Measurements from ENCODE around the gene PTPRK. TPM values are rescaled to one million over a fixed set of nuclear protein-coding genes. Genes with fewer than 3 reads are reported as not detected.
"Not testable (repeated sequence)": the region's sequence is repeated elsewhere in the genome, so short reads cannot be mapped to it uniquely, and the experiment has no call there.

The PTPRK gene
- total and polyA plus RNA-seq, 4 experiments from 2014 or later: 0.47 to 1.5 (median 0.61) TPM; not detected in 1

DNA sequence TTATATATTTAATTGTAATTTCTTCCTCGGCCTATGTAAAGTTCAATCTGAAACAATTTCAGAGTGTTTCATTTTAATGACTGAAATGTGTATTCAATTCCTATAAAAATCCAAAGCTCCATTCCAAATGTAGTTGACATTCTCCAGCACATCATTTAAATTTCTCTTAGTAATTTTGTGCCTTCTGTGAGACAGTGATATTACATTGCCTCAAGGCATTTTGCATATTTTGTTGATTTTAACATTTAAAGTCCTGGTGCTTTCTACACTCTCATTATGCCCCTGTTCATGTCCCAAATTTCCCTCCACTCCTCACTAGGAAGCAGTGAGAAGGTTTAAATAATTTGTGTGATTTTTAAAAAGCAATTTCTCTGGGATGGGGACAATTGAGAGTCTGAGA lies 585.4 kb downstream of the PTPRK start:
- Mint-ChIP-seq H3K9me3 (peaks cover 0 to 15% (median 9%) of the 10 kb centered on the region in 8 donors), H3K4me3 (peak overlapping the region; percentile 41 to 90 (median 76)), H3K27ac (peak overlapping the region; percentile 86 to 97 (median 92)), H3K4me1 (peaks cover 38 to 68% (median 48%) of the 10 kb centered on the region in 4 donors), H3K36me3 (peaks cover 3 to 12% of the 10 kb centered on the region in 2 donors), H3K27me3 (no peaks in the 10 kb centered on the region)
- no peak overlapping the region for H3K4me3 ChIP-seq (ENCODE audit: low read length in 2 of 2)
- ChIA-PET CTCF (ENCODE audit: partially characterized antibody) (interaction anchor here (1.1 to 1.9 kb wide), 6 partner anchors 16 to 37 kb away, joined by 3 to 11 read pairs (median 6); no protein-coding TSS in a partner anchor), POLR2A (ENCODE audit: partially characterized antibody) (interaction anchor here (0.9 to 8.6 kb wide), 18 partner anchors 9 to 55 kb away, joined by 3 to 77 read pairs (median 5); partner anchors contain the start of gene THEMIS)
- intact Hi-C loops (cut with micrococcal nuclease): loop anchor here (1.0 to 2.0 kb wide), 5 partner anchors 12 to 37 kb away; partner anchors contain the start of gene THEMIS
- peak overlapping the region; percentile 54 for H3K27ac ChIP-seq (ENCODE audit: low read depth, low read length)
- H3K9me3 ChIP-seq (ENCODE audit: control insufficient read depth in 1 of 2, low read length in 2 of 2): peaks cover 0 to 5% of the 10 kb centered on the region in 2 donors
- H3K4me1 ChIP-seq (ENCODE audit: insufficient read depth, low read length): peaks cover 53% of the 10 kb centered on the region
- H3K36me3 ChIP-seq (ENCODE audit: insufficient read depth, low read length): no peaks in the 10 kb centered on the region
- H3K27me3 ChIP-seq (ENCODE audit: insufficient read depth, low read length): no peaks in the 10 kb centered on the region
- DNase-seq: no peak

DNA sequence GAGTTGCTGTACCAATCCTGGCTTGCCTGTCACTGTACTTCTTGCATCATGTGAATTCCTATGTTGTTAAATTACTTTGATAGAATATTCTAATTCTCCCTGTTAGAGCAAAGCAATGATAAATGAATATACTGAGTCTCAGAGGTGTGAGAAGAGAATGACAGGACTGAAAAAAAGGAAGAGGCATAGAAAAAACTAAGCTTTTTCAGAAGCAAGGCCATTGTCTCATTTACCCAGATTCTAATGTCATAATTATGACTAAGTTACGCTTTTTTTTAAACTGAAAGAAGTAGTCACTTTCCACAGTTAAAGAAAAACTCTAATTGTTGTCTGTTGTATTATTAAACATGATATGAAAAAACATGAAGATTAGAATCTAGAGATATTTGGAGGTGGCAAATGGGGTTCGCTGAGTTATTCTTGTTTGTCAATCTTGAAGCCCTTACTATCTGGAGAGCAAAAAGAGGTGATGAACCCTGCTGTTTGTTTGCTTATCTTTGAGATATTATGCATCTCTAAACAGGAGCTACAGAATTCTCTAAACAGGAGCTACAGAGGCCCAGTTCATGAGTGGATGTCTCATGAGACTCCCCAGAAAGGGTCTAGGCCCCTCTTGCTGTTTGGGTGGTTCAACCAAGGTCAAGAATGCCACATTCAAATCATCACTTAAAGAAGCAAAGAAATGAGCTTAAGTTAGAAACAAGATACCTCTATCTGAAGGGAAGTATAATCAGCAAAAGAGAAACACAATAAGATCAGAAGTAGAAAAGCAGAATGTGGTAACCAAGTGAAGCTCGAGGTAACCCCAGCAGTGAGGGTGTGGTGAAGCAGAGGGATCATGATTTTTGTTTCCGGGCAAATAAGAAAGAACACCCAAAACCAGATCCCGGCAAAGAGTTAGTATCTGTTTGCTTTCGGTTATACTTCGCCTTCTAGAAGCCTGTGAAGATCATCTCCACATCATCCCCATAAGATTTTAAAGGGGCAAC lies 586.3 kb downstream of the PTPRK start:
- POLR2A ChIA-PET (ENCODE audit: partially characterized antibody): interaction anchor here (0.8 to 8.6 kb wide), 18 partner anchors 9 to 54 kb away, joined by 3 to 77 read pairs (median 5); partner anchors contain the start of gene THEMIS
- CTCF ChIA-PET (ENCODE audit: partially characterized antibody): interaction anchor here (1.1 to 1.9 kb wide), 5 partner anchors 15 to 38 kb away, joined by 4 to 11 read pairs (median 6); no protein-coding TSS in a partner anchor
- H3K36me3 Mint-ChIP-seq: peaks cover 3 to 12% of the 10 kb centered on the region in 2 donors
- DNase-seq: peak; percentile 65 to 78 (median 65)
- Histone ChIP-seq H3K36me3 (ENCODE audit: insufficient read depth, low read length) (no peaks in the 10 kb centered on the region), H3K27ac (ENCODE audit: low read depth, low read length) (peak overlapping the region; percentile 54), H3K4me1 (ENCODE audit: insufficient read depth, low read length) (peaks cover 45% of the 10 kb centered on the region), H3K4me3 (ENCODE audit: low read length in 2 of 2) (no peak overlapping the region), H3K9me3 (ENCODE audit: control insufficient read depth in 1 of 2, low read length in 2 of 2) (peaks cover 0 to 5% of the 10 kb centered on the region in 2 donors), H3K27me3 (ENCODE audit: insufficient read depth, low read length) (no peaks in the 10 kb centered on the region)
- peak overlapping the region; percentile 64 to 90 (median 76) for H3K4me3 Mint-ChIP-seq
- no peaks in the 10 kb centered on the region for H3K27me3 Mint-ChIP-seq
- peak overlapping the region; percentile 86 to 97 (median 92) for H3K27ac Mint-ChIP-seq
- H3K4me1 Mint-ChIP-seq: peaks cover 35 to 60% (median 43%) of the 10 kb centered on the region in 4 donors
- H3K9me3 Mint-ChIP-seq: peaks cover 0 to 19% (median 9%) of the 10 kb centered on the region in 8 donors
- intact Hi-C loops (cut with micrococcal nuclease): loop anchor here (1.0 to 2.0 kb wide), 5 partner anchors 11 to 38 kb away; partner anchors contain the start of gene THEMIS

DNA sequence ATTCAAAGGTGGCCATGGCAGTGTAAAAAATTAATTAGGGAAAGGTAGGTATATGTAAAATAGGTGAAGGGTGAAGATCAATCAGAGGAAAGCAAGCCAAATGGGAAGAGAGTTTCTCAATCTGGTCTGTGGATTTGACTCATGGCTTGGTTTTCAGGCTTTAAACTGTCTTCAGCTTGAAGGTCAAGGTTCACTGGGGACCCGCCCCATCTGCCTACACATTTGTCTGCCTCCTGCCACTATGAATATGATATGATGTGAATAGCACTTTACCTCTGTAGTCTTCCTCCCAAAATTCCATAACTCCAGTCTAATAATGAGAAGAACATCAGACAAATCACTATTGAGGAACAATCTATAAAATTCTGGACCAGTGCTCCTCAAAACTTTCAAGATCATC lies 587.3 kb downstream of the PTPRK start:
- Histone ChIP-seq H3K27ac (ENCODE audit: low read depth, low read length) (no peak overlapping the region), H3K4me1 (ENCODE audit: insufficient read depth, low read length) (peaks cover 36% of the 10 kb centered on the region), H3K27me3 (ENCODE audit: insufficient read depth, low read length) (no peaks in the 10 kb centered on the region), H3K4me3 (ENCODE audit: low read length in 2 of 2) (no peak overlapping the region), H3K36me3 (ENCODE audit: insufficient read depth, low read length) (no peaks in the 10 kb centered on the region), H3K9me3 (ENCODE audit: control insufficient read depth in 1 of 2, low read length in 2 of 2) (peaks cover 0 to 5% of the 10 kb centered on the region in 2 donors)
- peak overlapping the region in 3 of 8 donors; percentile 27 to 90 (median 40) for H3K4me3 Mint-ChIP-seq
- H3K4me1 Mint-ChIP-seq: peaks cover 27 to 50% (median 38%) of the 10 kb centered on the region in 4 donors
- peak overlapping the region; percentile 66 to 95 (median 86) for H3K27ac Mint-ChIP-seq
- no peaks in the 10 kb centered on the region for H3K27me3 Mint-ChIP-seq
- ChIA-PET POLR2A (ENCODE audit: partially characterized antibody) (interaction anchor here (1.1 to 7.0 kb wide), 2 partner anchors 16 to 32 kb away, joined by 3 to 77 read pairs; partner anchors contain the start of gene THEMIS), CTCF (ENCODE audit: partially characterized antibody) (no interaction called here)
- H3K36me3 Mint-ChIP-seq: peaks cover 9 to 16% of the 10 kb centered on the region in 2 donors
- DNase-seq: no peak
- intact Hi-C loops (cut with micrococcal nuclease): no loop called here
- peaks cover 0 to 25% (median 14%) of the 10 kb centered on the region in 8 donors for H3K9me3 Mint-ChIP-seq

DNA sequence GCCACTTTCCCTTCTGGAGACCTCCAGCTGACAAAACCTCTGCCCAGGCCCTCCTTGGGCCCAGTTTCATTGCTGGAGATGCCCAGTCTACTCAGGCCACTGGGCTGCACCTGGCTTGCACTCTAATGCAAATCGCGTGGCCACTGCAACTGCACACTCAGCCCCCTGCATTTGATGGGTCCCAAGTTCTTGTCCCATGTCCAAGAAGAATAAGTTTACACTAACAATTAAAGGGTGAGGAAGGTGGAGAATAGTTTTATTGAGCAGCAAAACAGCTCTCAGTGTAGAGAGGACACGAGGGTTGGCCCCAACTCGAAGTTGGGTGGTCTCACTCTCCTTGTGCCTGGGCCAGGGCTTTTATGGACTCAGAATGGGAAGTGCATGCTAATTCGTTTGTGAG lies 587.7 kb downstream of the PTPRK start:
- peaks cover 24 to 46% (median 34%) of the 10 kb centered on the region in 4 donors for H3K4me1 Mint-ChIP-seq
- H3K4me3 Mint-ChIP-seq: peak overlapping the region in 3 of 8 donors; percentile 13 to 40 (median 31)

DNA sequence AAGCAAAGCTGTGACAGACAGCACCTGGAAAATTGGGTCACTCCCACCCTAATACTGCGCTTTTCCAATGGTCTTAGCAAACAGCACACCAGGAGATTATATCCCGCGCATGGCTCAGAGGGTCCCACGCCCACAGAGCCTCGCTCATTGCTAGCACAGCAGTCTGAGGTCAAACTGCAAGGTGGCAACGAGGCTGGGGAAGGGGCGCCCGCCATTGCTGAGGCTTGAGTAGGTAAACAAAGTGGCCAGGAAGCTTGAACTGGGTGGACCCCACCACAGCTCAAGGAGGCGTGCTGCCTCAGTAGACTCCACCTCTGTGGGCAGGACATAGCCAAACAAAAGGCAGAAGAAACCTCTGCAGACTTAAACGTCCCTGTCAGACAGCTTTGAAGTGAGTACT lies 594.0 kb downstream of the PTPRK start:
- ChIA-PET POLR2A (ENCODE audit: partially characterized antibody) (interaction anchor here (1.9 kb wide), 1 partner anchor 10 kb away, joined by 10 read pairs; no protein-coding TSS in a partner anchor), CTCF (ENCODE audit: partially characterized antibody) (interaction anchor here (1.0 to 1.4 kb wide), 2 partner anchors 9 to 16 kb away, joined by 3 read pairs; no protein-coding TSS in a partner anchor)
- peaks cover 39% of the 10 kb centered on the region for H3K4me1 ChIP-seq (ENCODE audit: insufficient read depth, low read length)
- H3K36me3 Mint-ChIP-seq: peaks cover 8 to 13% of the 10 kb centered on the region in 2 donors
- H3K4me3 ChIP-seq (ENCODE audit: low read length in 2 of 2); H3K27ac ChIP-seq (ENCODE audit: low read depth, low read length); H3K9me3 ChIP-seq (ENCODE audit: control insufficient read depth in 1 of 2, low read length in 2 of 2); DNase-seq; H3K36me3 ChIP-seq (ENCODE audit: insufficient read depth, low read length); H3K4me3 Mint-ChIP-seq; intact Hi-C loops (cut with micrococcal nuclease); H3K27me3 Mint-ChIP-seq; H3K27me3 ChIP-seq (ENCODE audit: insufficient read depth, low read length): not testable (repeated sequence)
- H3K4me1 Mint-ChIP-seq: peaks cover 35 to 49% (median 45%) of the 10 kb centered on the region in 4 donors
- H3K27ac Mint-ChIP-seq: peak overlapping the region in 1 of 7 donors; percentile 44
- H3K9me3 Mint-ChIP-seq: peaks cover 0 to 24% (median 12%) of the 10 kb centered on the region in 8 donors

More for the DNA sequence above, 587.7 kb downstream of the PTPRK start:
- H3K9me3 Mint-ChIP-seq: peaks cover 0 to 25% (median 15%) of the 10 kb centered on the region in 8 donors
- Histone ChIP-seq H3K27me3 (ENCODE audit: insufficient read depth, low read length) (no peaks in the 10 kb centered on the region), H3K27ac (ENCODE audit: low read depth, low read length) (no peak overlapping the region), H3K4me3 (ENCODE audit: low read length in 2 of 2) (no peak overlapping the region), H3K9me3 (ENCODE audit: control insufficient read depth in 1 of 2, low read length in 2 of 2) (peaks cover 0 to 5% of the 10 kb centered on the region in 2 donors), H3K36me3 (ENCODE audit: insufficient read depth, low read length) (no peaks in the 10 kb centered on the region), H3K4me1 (ENCODE audit: insufficient read depth, low read length) (peaks cover 32% of the 10 kb centered on the region)
- H3K27me3 Mint-ChIP-seq: no peaks in the 10 kb centered on the region
- peak overlapping the region in 6 of 7 donors; percentile 30 to 94 (median 83) for H3K27ac Mint-ChIP-seq
- DNase-seq: no peak
- intact Hi-C loops (cut with micrococcal nuclease): no loop called here
- H3K36me3 Mint-ChIP-seq: peaks cover 9 to 17% of the 10 kb centered on the region in 2 donors
- ChIA-PET CTCF (ENCODE audit: partially characterized antibody) (interaction anchor here (0.6 kb wide), 1 partner anchor 11 kb away, joined by 3 read pairs; no protein-coding TSS in a partner anchor), POLR2A (ENCODE audit: partially characterized antibody) (interaction anchor here (1.1 to 7.0 kb wide), 2 partner anchors 16 to 32 kb away, joined by 3 to 77 read pairs; partner anchors contain the start of gene THEMIS)

DNA sequence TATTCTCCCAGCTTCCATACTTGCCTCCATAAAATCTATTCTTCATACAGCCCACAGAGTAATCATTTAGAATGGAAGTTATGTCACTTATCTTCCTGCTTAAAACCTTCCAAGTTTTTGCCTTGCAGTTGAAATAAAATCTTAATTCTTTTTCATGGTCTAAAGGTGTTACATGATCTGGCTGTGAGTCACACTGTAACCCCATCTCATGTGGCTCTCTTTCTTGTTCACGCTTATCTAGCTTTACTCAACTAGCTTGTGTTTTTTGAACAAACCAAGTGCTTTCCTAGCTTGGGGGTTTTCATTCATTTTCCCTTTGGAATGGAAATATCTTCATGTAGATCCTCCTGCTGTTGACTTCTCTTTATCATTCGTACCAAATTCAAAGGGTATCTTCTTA lies 596.0 kb downstream of the PTPRK start:
- intact Hi-C loops (cut with micrococcal nuclease): no loop called here
- Mint-ChIP-seq H3K27ac (peak overlapping the region in 3 of 7 donors; percentile 0 to 64 (median 3)), H3K4me1 (peaks cover 47 to 67% (median 59%) of the 10 kb centered on the region in 4 donors), H3K36me3 (peaks cover 8 to 13% of the 10 kb centered on the region in 2 donors), H3K27me3 (no peaks in the 10 kb centered on the region), H3K9me3 (peaks cover 0 to 24% (median 10%) of the 10 kb centered on the region in 8 donors), H3K4me3 (peak overlapping the region in 3 of 8 donors; percentile 9 to 26 (median 14))
- ChIA-PET CTCF (ENCODE audit: partially characterized antibody) (interaction anchor here (1.0 kb wide), 1 partner anchor 48 kb away, joined by 3 read pairs; no protein-coding TSS in a partner anchor), POLR2A (ENCODE audit: partially characterized antibody) (interaction anchor here (0.7 kb wide), 1 partner anchor 10 kb away, joined by 5 read pairs; no protein-coding TSS in a partner anchor)
- Histone ChIP-seq H3K4me1 (ENCODE audit: insufficient read depth, low read length) (peaks cover 59% of the 10 kb centered on the region), H3K36me3 (ENCODE audit: insufficient read depth, low read length) (no peaks in the 10 kb centered on the region), H3K27me3 (ENCODE audit: insufficient read depth, low read length) (no peaks in the 10 kb centered on the region), H3K9me3 (ENCODE audit: control insufficient read depth in 1 of 2, low read length in 2 of 2) (no peaks in the 10 kb centered on the region), H3K4me3 (ENCODE audit: low read length in 2 of 2) (no peak overlapping the region), H3K27ac (ENCODE audit: low read depth, low read length) (no peak overlapping the region)
- DNase-seq: no peak
